OCI-LY7 (cell line): Measurements from ENCODE around the gene HELZ. TPM values are rescaled to one million over a fixed set of nuclear protein-coding genes. Genes with fewer than 3 reads are reported as not detected.

Experiments used
- BruUV-seq: library from RNA; stranded (reverse); fragments of 400-500 nt; replicated peaks from 2 replicates; lab custom pipeline; 2021; lab: Mats Ljungman, UMichigan
- CTCF ChIA-PET: fragments of 300-600 bp; sonication (Branson Sonifier 250); formaldehyde crosslinking; loops from one replicate; lab custom pipeline; 2022; ENCODE audit warnings: antibody characterized with exemption; ENCODE audit not compliant: unreplicated experiment; lab: Charles Lee
- POLR2A ChIA-PET: fragments of 300-600 bp; sonication (Branson Sonifier 250); formaldehyde crosslinking; loops from one replicate; lab custom pipeline; 2022; ENCODE audit warnings: antibody characterized with exemption; lab: Charles Lee
- DNase-seq: peaks from one replicate; pipeline ENCODE4 v3.0.0-alpha.2; 2015; ENCODE audit warnings: low spot score
- H2AFZ ChIP-seq: fragments of 200-600 bp; sonication (generic), shearing (Covaris generic); 2 replicates; pipeline ENCODE4 v1.6.1; 2014; ENCODE audit warnings: mild to moderate bottlenecking, antibody characterized with exemption, low read length, moderate library complexity
- H3K27ac ChIP-seq: fragments of 200-600 bp; sonication (generic); 2 replicates; pipeline ENCODE4 v1.5.1; 2014; ENCODE audit warnings: mixed run types, low read depth, mild to moderate bottlenecking, moderate library complexity, low read length, inconsistent platforms; ENCODE audit not compliant: poor library complexity, severe bottlenecking
- H3K36me3 ChIP-seq: fragments of 200-600 bp; sonication (generic); 2 replicates; pipeline ENCODE4 v1.6.1; 2014; ENCODE audit warnings: mild to moderate bottlenecking, antibody characterized with exemption, low read length, moderate library complexity, mixed read lengths; ENCODE audit not compliant: insufficient read depth
- H3K4me1 ChIP-seq: fragments of 200-600 bp; sonication (generic); 2 replicates; pipeline ENCODE4 v1.5.1; 2014; ENCODE audit warnings: mild to moderate bottlenecking, low read length; ENCODE audit not compliant: insufficient read depth, poor library complexity, severe bottlenecking
- H3K4me2 ChIP-seq: fragments of 200-600 bp; sonication (generic); 2 replicates; pipeline ENCODE4 v1.6.1; 2014; ENCODE audit warnings: mild to moderate bottlenecking, low read length
- H3K4me3 ChIP-seq: fragments of 200-600 bp; sonication (generic); 2 replicates; pipeline ENCODE4 v1.5.1; 2014; ENCODE audit warnings: mild to moderate bottlenecking, low read depth, low read length; ENCODE audit not compliant: poor library complexity, severe bottlenecking
- H3K79me2 ChIP-seq: fragments of 200-600 bp; sonication (generic); 2 replicates; pipeline ENCODE4 v1.6.1; 2016; ENCODE audit warnings: low read depth, mild to moderate bottlenecking, low read length, moderate library complexity, mixed read lengths; ENCODE audit not compliant: insufficient read depth
- H3K9me2 ChIP-seq: fragments of 200-600 bp; sonication (generic); 2 replicates; pipeline ENCODE4 v1.6.1; 2016; ENCODE audit warnings: mild to moderate bottlenecking, low read length, mixed read lengths; ENCODE audit not compliant: insufficient read depth
- H3K9me3 ChIP-seq: fragments of 200-600 bp; sonication (generic); 2 replicates; pipeline ENCODE4 v1.6.1; 2014; ENCODE audit warnings: mild to moderate bottlenecking, mixed run types, low read length, mixed read lengths
- H4K20me1 ChIP-seq: fragments of 200-600 bp; sonication (generic); 2 replicates; pipeline ENCODE4 v1.6.1; 2014; ENCODE audit warnings: mild to moderate bottlenecking, antibody characterized with exemption, low read length, moderate library complexity, mixed read lengths; ENCODE audit not compliant: insufficient read depth
- CTCF ChIP-seq: fragments of 200-600 bp; sonication (generic); conservative IDR thresholded peaks from 2 replicates; pipeline ENCODE4 v1.5.1; 2014; ENCODE audit warnings: mild to moderate bottlenecking, antibody characterized with exemption, low read length, moderate library complexity, mixed read lengths
- EZH2phosphoT487 ChIP-seq: fragments of 200-600 bp; sonication (generic); IDR thresholded peaks from 2 replicates; pipeline ENCODE4 v1.6.1; 2018; ENCODE audit warnings: low read depth, borderline replicate concordance, mild to moderate bottlenecking, mixed run types, antibody characterized with exemption, low read length, moderate library complexity, mixed read lengths
- intact Hi-C: fragments of 100-400 bp; cut with micrococcal nuclease; formaldehyde crosslinking; loops from one replicate; pipeline ENCODE4 v1.10.0; 2022; ENCODE audit not compliant: unreplicated experiment
- total RNA-seq, 2 experiments: library from RNA; depleted of rRNA in 1 of 2; stranded (reverse); fragments of >200 nt in 1 of 2; shearing (Covaris generic) in 1 of 2; gene quantifications; 2 replicates each; pipeline ENCODE4 v1.2.3, GENCODE V29; 2014 to 2022

HELZ gene
- total RNA-seq, 2 experiments from 2014 or later = 33.9 to 58.9 TPM

GRCh38 chr17:67129283-67129682, 115.7 kb downstream of the HELZ start:
- H3K4me1 ChIP-seq = no peaks in the 10 kb centered on the region
- intact Hi-C loops = no loop called here
- ChIA-PET POLR2A (interaction anchor here (1.0 kb wide), 1 partner anchor 69 kb away, joined by 3 read pairs; no protein-coding TSS in a partner anchor), CTCF (no interaction called here)
- no peaks in the 10 kb centered on the region for H3K79me2 ChIP-seq
- no peak overlapping the region for H3K4me3 ChIP-seq
- no peak overlapping the region for H3K4me2 ChIP-seq
- no peak for DNase-seq
- no peaks in the 10 kb centered on the region for H3K9me3 ChIP-seq
- no TSS peak for BruUV-seq
- no peak for TF ChIP-seq CTCF
- peaks cover 21% of the 10 kb centered on the region; the same call in 1 of the 2 replicates for H3K36me3 ChIP-seq
- no peaks in the 10 kb centered on the region for H4K20me1 ChIP-seq
- H3K9me2 ChIP-seq = no peaks in the 10 kb centered on the region
- H2AFZ ChIP-seq = no peak overlapping the region
- no peak overlapping the region for H3K27ac ChIP-seq

- CTCF ChIA-PET = no interaction called here
- no peak overlapping the region for H3K4me2 ChIP-seq
- POLR2A ChIA-PET = no interaction called here
- no peak for TF ChIP-seq CTCF
- TF ChIP-seq EZH2phosphoT487 = no peak
- DNase-seq = no peak
- no peaks in the 10 kb centered on the region for H3K4me1 ChIP-seq
- BruUV-seq = no TSS peak
- H3K36me3 ChIP-seq = peaks cover 27% of the 10 kb centered on the region; the same call in 1 of the 2 replicates
- H3K27ac ChIP-seq = no peak overlapping the region
- no peak overlapping the region for H3K4me3 ChIP-seq
- no peaks in the 10 kb centered on the region for H3K9me2 ChIP-seq
- intact Hi-C loops = no loop called here
- H3K79me2 ChIP-seq = no peaks in the 10 kb centered on the region
- no peak overlapping the region for H2AFZ ChIP-seq
- H3K9me3 ChIP-seq = no peaks in the 10 kb centered on the region
- no peaks in the 10 kb centered on the region for H4K20me1 ChIP-seq
These were observed 116.3 kb downstream of the HELZ start for GRCh38 chr17:67128700-67129099.

DNA sequence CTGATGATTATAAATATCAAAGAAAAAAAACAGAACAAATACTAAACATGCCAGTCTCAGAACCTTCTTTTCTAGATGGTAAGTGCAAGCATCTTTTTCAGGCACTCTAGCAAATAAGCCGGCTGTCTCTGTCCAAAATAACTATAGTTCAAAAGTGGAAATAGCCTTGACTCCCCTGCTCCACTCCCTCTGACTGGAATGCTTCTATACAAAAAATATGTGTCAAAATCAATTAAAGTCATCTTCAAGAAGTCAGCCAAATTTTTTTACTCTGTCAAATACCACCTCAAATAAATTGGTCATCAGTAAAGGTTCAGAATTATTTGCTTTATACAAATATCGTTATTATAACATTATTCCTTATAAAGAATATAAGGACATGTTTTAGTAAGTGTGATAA, 117.1 kb downstream of the HELZ start:
- no peaks in the 10 kb centered on the region for H3K79me2 ChIP-seq
- H3K27ac ChIP-seq = no peak overlapping the region
- no peak overlapping the region for H3K4me2 ChIP-seq
- no peaks in the 10 kb centered on the region for H3K9me2 ChIP-seq
- H4K20me1 ChIP-seq = no peaks in the 10 kb centered on the region
- H3K36me3 ChIP-seq = peaks cover 32% of the 10 kb centered on the region
- TF ChIP-seq CTCF = no peak
- TF ChIP-seq EZH2phosphoT487 = no peak
- intact Hi-C loops = no loop called here
- H2AFZ ChIP-seq = no peak overlapping the region
- H3K4me3 ChIP-seq = no peak overlapping the region
- POLR2A ChIA-PET = interaction anchor here (0.5 kb wide), 1 partner anchor 270 kb away, joined by 3 read pairs; no protein-coding TSS in a partner anchor
- H3K4me1 ChIP-seq = no peaks in the 10 kb centered on the region
- no TSS peak for BruUV-seq
- no peak for DNase-seq
- CTCF ChIA-PET = no interaction called here
- no peaks in the 10 kb centered on the region for H3K9me3 ChIP-seq
